ENCODE measurements around the gene TEFM. TPM values are rescaled to one million over a fixed set of nuclear protein-coding genes. Genes with fewer than 3 reads are reported as not detected.

The TEFM gene
- total and polyA plus RNA-seq, 2 of the 8 experiments (the other 6 are each of a cell fraction or from before 2014, with no cell fraction given), result 6.1 to 10.9 TPM

- Histone ChIP-seq H3K18ac (ENCODE audit: extremely low read depth, low read length) (peak within 1 kb of the TSS; percentile 9; the same call in 1 of the 2 replicates), H4K8ac (ENCODE audit: extremely low read depth, insufficient read depth, low read length) (peak within 1 kb of the TSS; percentile 71), H2BK120ac (replicated peaks; ENCODE audit: low read depth, low read length) (no peak within 1 kb of the TSS), H2BK15ac (ENCODE audit: low read length) (no peak within 1 kb of the TSS), H3K4me3 (ENCODE audit: extremely low read depth in 1 of 4, insufficient read depth in 2 of 4, low read depth in 3 of 4, low read length in 4 of 4) (peak within 1 kb of the TSS; percentile 21 to 61 (median 42)), H3K14ac (ENCODE audit: insufficient read length) (no peak within 1 kb of the TSS), H3K23ac (ENCODE audit: insufficient read length) (no peak within 1 kb of the TSS), H4K91ac (replicated peaks; ENCODE audit: insufficient read length, low read length) (peak within 1 kb of the TSS; percentile 38), H3K36me3 (ENCODE audit: control insufficient read depth in 2 of 4, insufficient read depth in 4 of 4, low read length in 3 of 4) (no peaks in the 10 kb centered on the region), H3K27ac (ENCODE audit: low read depth, low read length) (no peak within 1 kb of the TSS), H3K56ac (replicated peaks; ENCODE audit: insufficient read length, low read depth, low read length) (no peak within 1 kb of the TSS), H4K20me1 (replicated peaks in 1 of 2; ENCODE audit: control insufficient read depth in 1 of 2, insufficient read depth in 2 of 2, low read length in 2 of 2) (no peaks in the 10 kb centered on the region), H3K79me1 (ENCODE audit: low read depth, low read length) (no peaks in the 10 kb centered on the region), H3K79me2 (ENCODE audit: control insufficient read depth in 1 of 2, insufficient read depth in 2 of 2, low read length in 2 of 2) (0 out of 4 replicates have a peak, but pooled peaks cover 0 to 3% of the 10 kb centered on the region in 2 experiments), H3K9ac (replicated peaks in 1 of 4; ENCODE audit: extremely low read depth in 1 of 4, low read depth in 3 of 4, low read length in 3 of 4) (no peak within 1 kb of the TSS), H3K9me3 (ENCODE audit: insufficient read depth in 2 of 2, low read depth in 1 of 2, low read length in 1 of 2) (no peaks in the 10 kb centered on the region), H2BK5ac (ENCODE audit: low read depth, low read length) (no peak within 1 kb of the TSS), H4K5ac (ENCODE audit: insufficient read length, low read depth, low read length) (no peak within 1 kb of the TSS), H3K23me2 (ENCODE audit: low read depth, low read length) (peaks cover 6% of the 10 kb centered on the region), H3K4ac (replicated peaks; ENCODE audit: insufficient read length, low read depth, low read length) (no peak within 1 kb of the TSS), H3K4me2 (ENCODE audit: insufficient read depth in 1 of 2, low read depth in 2 of 2, low read length in 2 of 2) (peak within 1 kb of the TSS; percentile 85 to 88), H3K4me1 (replicated peaks in 1 of 4; ENCODE audit: control insufficient read depth in 3 of 4, insufficient read depth in 4 of 4, low read length in 3 of 4) (peaks cover 0 to 11% (median 5%) of the 10 kb centered on the region in 4 experiments; a peak in 4 of 7 replicates), H2BK12ac (ENCODE audit: low read depth, low read length) (no peak within 1 kb of the TSS), H2AFZ (ENCODE audit: low read length) (peak within 1 kb of the TSS; percentile 82; the same call in 1 of the 2 replicates), H3K27me3 (replicated peaks in 1 of 4; ENCODE audit: control insufficient read depth in 3 of 4, extremely low read depth in 1 of 4, insufficient read depth in 3 of 4, low read length in 3 of 4) (peaks cover 16 to 42% (median 34%) of the 10 kb centered on the region in 4 experiments), H2BK20ac (ENCODE audit: low read length) (no peak within 1 kb of the TSS), H2AK5ac (ENCODE audit: low read depth, low read length) (no peak within 1 kb of the TSS)
- 4% methylated on average over 32 of the region's 60 CpGs; no CpG with 5 or more reads in 1 of the 2 experiments for WGBS, 2 experiments (ENCODE audit: extremely low coverage in 1 of 2, insufficient coverage in 1 of 2, insufficient read length in 1 of 2, insufficient replicate concordance in 2 of 2, low coverage in 1 of 2, low lambda C conversion rate in 2 of 2, missing lambda C conversion rate in 1 of 2)
- CTCF ChIA-PET (ENCODE audit: partially characterized antibody), result no interaction called here
- peak in 1 of 2 experiments; percentile 70 for DNase-seq (ENCODE audit: low read depth in 1 of 2, low spot score in 2 of 2)
- no peak for FAIRE-seq
- POLR2A ChIA-PET (ENCODE audit: partially characterized antibody), result interaction anchor here (1.5 to 1.6 kb wide), 2 partner anchors 90 to 97 kb away, joined by 3 to 6 read pairs; partner anchors contain the start of genes ATAD5 and CRLF3
- TF ChIP-seq NRF1 (IDR thresholded peaks at IDR 0.05; ENCODE audit: low read depth, low read length) (no peak), TCF12 (IDR thresholded peaks at IDR 0.05; ENCODE audit: low read depth, low read length) (no peak), CTCF (IDR thresholded peaks at IDR 0.05; ENCODE audit: control extremely low read depth in 1 of 3, insufficient read depth in 1 of 3, low read depth in 1 of 3, low read length in 3 of 3) (no peak), YY1 (IDR thresholded peaks at IDR 0.05; ENCODE audit: low read depth, low read length) (peak; percentile 40; the same call in 1 of the 2 replicates), MAX (IDR thresholded peaks at IDR 0.05) (peak; percentile 16), CBX8 (IDR thresholded peaks at IDR 0.05; ENCODE audit: borderline replicate concordance, low read depth, low read length) (no peak), FOSL1 (IDR thresholded peaks at IDR 0.05; ENCODE audit: insufficient read depth, low read depth, low read length) (no peak), GABPA (IDR thresholded peaks at IDR 0.05; ENCODE audit: borderline replicate concordance, insufficient read depth, low read length) (no peak), SUZ12 (IDR thresholded peaks at IDR 0.05; ENCODE audit: low read length) (peak; percentile 59), CEBPB (IDR thresholded peaks at IDR 0.05; ENCODE audit: low read depth, low read length) (no peak)
These were observed 15.6 kb upstream of the TEFM start, which contains the start of gene ADAP2 for GRCh38 chr17:30921544-30922196. Gene ADAP2, plus strand, starts transcription at chr17:30921945. Its CDS starts 70 bp downstream, at chr17:30922015.
